Thyroid gland (tissue), 4 donors: ENCODE measurements around the gene LRCH1. TPM values are rescaled to one million over a fixed set of nuclear protein-coding genes. Genes with fewer than 3 reads are reported as not detected.

Source experiments
- DNase-seq, 2 donors: peaks; one replicate each; pipeline ENCODE4 v3.0.0-alpha.2; 2019
- H3K27ac ChIP-seq, 3 donors: fragments of 200-600 bp; sonication (generic); 1 replicate in 2 of 3; 2 replicates in 1 of 3; pipeline ENCODE4 v1.5.1; 2016 to 2019; ENCODE audit warnings: mild to moderate bottlenecking in 1 of 3, moderate library complexity in 1 of 3
- H3K27me3 ChIP-seq: fragments of 200-600 bp; sonication (generic); one replicate; pipeline ENCODE4 v1.5.1; 2019
- H3K36me3 ChIP-seq, 2 donors: fragments of 200-600 bp; sonication (generic); one replicate each; pipeline ENCODE4 v1.5.1; 2016 to 2019
- H3K4me1 ChIP-seq, 2 donors: fragments of 200-600 bp; sonication (generic); one replicate each; pipeline ENCODE4 v1.5.1; 2017 to 2019
- H3K4me3 ChIP-seq, 3 donors: fragments of 200-600 bp; sonication (generic); replicated peaks in 1 of 3; 1 replicate in 2 of 3; 2 replicates in 1 of 3; pipeline ENCODE4 v1.5.1; 2016; ENCODE audit warnings: mild to moderate bottlenecking in 1 of 3
- H3K9me3 ChIP-seq: fragments of 200-600 bp; sonication (generic); one replicate; pipeline ENCODE4 v1.5.1; 2017
- POLR2A ChIP-seq, 2 donors: fragments of 450-650 bp; IDR thresholded peaks; one replicate each; pipeline ENCODE4 v1.6.1; 2017; ENCODE audit warnings: antibody characterized with exemption in 2 of 2, mild to moderate bottlenecking in 2 of 2, moderate library complexity in 1 of 2
- WGBS, 2 donors: methylation state at CpG; one replicate each; pipeline ENCODE4 v1.1.5; 2017; 5-methylcytosine and 5-hydroxymethylcytosine counted together
- intact Hi-C: fragments of 100-400 bp; cut with DNase I; formaldehyde crosslinking; loops from one replicate; pipeline ENCODE4 v1.15.1; 2023
- total RNA-seq, 4 donors: library from RNA; depleted of rRNA; stranded (reverse); fragments of >200 nt; gene quantifications; one replicate each; pipeline ENCODE4 v1.2.3, GENCODE V29; 2016
- TF ChIP-seq, protein P1 (sequence below), 6 experiments: fragments of 200-600 bp in 3 of 6; fragments of 450-650 bp in 3 of 6; sonication (generic) in 3 of 6; IDR thresholded peaks; one replicate each; pipeline ENCODE4 v1.5.1; 2016 to 2019; ENCODE audit warnings: antibody characterized with exemption in 6 of 6, mild to moderate bottlenecking in 2 of 6, inconsistent platforms in 1 of 6, moderate library complexity in 1 of 6

LRCH1 gene
- total RNA-seq, 4 donors from 2014 or later: 13.5 to 19.3 (median 15.9) TPM

DNA sequence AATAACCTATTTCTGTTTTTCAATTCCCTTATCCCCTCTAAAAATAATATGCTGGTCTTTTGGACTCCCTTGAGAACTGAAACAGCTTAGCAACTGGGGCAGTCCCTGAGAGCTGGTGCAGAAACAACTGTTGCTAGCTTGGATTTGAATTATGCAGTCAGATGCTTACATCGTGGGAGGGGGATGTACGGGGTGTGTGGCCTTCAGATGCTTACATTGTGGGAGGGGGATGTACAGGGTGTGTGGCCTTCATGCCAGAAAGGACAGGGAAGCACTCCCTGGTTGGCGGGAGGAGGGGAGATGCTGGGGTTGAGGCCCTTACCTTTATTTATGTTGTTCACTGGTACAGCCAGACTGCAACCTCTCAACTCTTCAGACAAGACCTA lies 25.6 kb downstream of the LRCH1 start:
- Histone ChIP-seq H3K27ac (no peak overlapping the region), H3K27me3 (no peaks in the 10 kb centered on the region), H3K9me3 (no peaks in the 10 kb centered on the region), H3K36me3 (no peaks in the 10 kb centered on the region), H3K4me3 (no peak overlapping the region), H3K4me1 (peaks cover 7 to 8% of the 10 kb centered on the region in 2 donors)
- WGBS, 2 donors: 69 to 75% methylated on average over 3 of the region's 3 CpGs
- intact Hi-C loops: no loop called here
- TF ChIP-seq, protein P1, sequence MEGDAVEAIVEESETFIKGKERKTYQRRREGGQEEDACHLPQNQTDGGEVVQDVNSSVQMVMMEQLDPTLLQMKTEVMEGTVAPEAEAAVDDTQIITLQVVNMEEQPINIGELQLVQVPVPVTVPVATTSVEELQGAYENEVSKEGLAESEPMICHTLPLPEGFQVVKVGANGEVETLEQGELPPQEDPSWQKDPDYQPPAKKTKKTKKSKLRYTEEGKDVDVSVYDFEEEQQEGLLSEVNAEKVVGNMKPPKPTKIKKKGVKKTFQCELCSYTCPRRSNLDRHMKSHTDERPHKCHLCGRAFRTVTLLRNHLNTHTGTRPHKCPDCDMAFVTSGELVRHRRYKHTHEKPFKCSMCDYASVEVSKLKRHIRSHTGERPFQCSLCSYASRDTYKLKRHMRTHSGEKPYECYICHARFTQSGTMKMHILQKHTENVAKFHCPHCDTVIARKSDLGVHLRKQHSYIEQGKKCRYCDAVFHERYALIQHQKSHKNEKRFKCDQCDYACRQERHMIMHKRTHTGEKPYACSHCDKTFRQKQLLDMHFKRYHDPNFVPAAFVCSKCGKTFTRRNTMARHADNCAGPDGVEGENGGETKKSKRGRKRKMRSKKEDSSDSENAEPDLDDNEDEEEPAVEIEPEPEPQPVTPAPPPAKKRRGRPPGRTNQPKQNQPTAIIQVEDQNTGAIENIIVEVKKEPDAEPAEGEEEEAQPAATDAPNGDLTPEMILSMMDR (IDR thresholded peaks at IDR 0.05): no peak
- TF ChIP-seq POLR2A (IDR thresholded peaks at IDR 0.05): no peak
- no peak for DNase-seq

DNA sequence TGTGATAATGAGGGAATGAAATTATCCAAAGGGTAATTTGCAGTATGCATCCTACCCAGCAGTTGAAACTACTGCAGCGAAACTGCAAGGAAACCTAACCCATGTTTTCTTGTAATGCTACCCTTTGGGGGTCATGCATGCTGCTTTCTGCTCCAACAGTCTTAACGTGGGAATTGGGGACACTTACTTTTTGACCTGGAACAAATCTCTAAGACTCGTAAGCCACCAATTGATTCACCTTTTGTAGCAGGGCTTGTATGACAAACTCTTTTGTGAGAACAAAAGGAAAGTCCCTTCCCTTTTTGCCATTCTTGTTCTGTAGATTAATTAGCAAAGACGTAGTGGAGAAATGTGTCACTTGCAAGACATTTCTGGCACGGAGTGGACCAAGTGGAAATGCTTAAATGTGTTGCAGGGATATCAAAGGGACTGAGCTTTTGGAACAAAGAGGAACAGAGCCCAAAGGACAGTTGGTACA lies 27.4 kb downstream of the LRCH1 start:
- H3K27ac ChIP-seq: no peak overlapping the region

DNA sequence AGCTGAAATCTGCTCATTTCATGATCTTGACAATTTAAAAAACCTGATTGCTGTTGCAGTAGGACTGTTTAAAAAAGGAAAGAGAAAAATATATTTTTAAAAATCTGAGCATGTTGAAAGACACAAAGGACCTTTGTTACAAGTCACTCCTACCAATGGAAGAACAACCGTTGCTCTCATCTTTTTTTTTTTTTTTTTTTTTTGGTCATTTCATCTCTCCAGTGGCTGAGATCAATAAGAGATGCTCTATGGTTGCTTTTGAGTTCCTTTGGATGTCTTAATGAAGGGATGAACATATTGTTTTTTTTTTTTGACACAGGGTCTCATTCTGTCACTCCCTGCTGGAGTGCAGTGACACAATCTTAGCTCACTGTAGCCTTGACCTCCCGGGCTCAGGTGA lies 29.2 kb downstream of the LRCH1 start:
- Histone ChIP-seq H3K9me3 (no peaks in the 10 kb centered on the region), H3K36me3 (no peaks in the 10 kb centered on the region), H3K4me1 (peaks cover under 1 to 6% of the 10 kb centered on the region in 2 donors), H3K4me3 (no peak overlapping the region), H3K27ac (no peak overlapping the region), H3K27me3 (no peaks in the 10 kb centered on the region)
- no peak for TF ChIP-seq POLR2A (IDR thresholded peaks at IDR 0.05)
- TF ChIP-seq, protein P1 (IDR thresholded peaks at IDR 0.05): no peak
- 91 to 97% methylated on average over 2 of the region's 2 CpGs for WGBS, 2 donors
- DNase-seq: no peak
- intact Hi-C loops: no loop called here

More for the DNA sequence above, 27.4 kb downstream of the LRCH1 start:
- TF ChIP-seq POLR2A (IDR thresholded peaks at IDR 0.05): no peak
- TF ChIP-seq, protein P1 (IDR thresholded peaks at IDR 0.05): no peak
- Histone ChIP-seq H3K4me3 (no peak overlapping the region), H3K4me1 (peaks cover 7 to 8% of the 10 kb centered on the region in 2 donors), H3K27me3 (no peaks in the 10 kb centered on the region), H3K9me3 (no peaks in the 10 kb centered on the region), H3K36me3 (no peaks in the 10 kb centered on the region)
- no peak for DNase-seq
- WGBS, 2 donors: 80 to 90% methylated on average over 5 of the region's 5 CpGs
- intact Hi-C loops: no loop called here

DNA sequence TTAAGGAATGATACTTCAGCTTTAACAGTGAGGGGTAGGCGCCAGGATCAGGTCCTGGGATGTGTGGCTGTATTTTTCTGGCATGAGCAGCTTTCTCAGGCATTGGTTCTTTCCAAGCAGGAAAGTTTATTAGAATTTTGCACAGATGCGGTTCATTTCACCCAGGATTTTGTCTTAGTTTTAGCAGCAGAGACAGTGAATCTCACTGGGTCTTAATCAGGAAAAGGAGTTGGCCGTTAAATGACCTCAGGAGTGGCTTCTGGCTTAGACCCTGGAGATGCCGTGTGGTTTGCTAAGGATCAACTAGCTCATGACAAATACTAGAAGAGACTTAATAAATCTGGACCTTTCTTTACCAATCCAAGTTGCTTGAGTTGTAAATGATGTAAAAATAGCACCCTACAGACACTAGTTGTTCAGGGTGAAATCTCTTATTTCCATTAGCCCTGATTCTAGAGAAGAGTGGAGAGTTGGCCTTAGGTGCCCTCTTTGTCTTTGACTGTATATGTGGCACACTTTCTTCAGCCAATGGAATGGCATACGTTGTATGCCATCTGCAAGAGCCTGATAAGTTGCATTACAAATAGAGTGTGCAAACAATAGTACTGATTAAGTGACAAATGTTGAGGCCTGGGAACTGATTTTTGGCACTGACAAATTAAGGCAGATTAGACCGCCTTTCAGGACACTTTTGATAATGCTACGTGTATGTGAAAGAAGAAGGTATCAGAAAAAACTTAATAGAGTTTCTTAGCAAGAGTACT lies 34.0 kb downstream of the LRCH1 start:
- TF ChIP-seq, protein P1 (IDR thresholded peaks at IDR 0.05): no peak
- no peak for TF ChIP-seq POLR2A (IDR thresholded peaks at IDR 0.05)
- no peak overlapping the region for H3K4me3 ChIP-seq
- DNase-seq: no peak
- H3K27ac ChIP-seq: no peak overlapping the region
- H3K9me3 ChIP-seq: no peaks in the 10 kb centered on the region
- no peaks in the 10 kb centered on the region for H3K27me3 ChIP-seq
- H3K4me1 ChIP-seq: peaks cover 8 to 13% of the 10 kb centered on the region in 2 donors
- no peaks in the 10 kb centered on the region for H3K36me3 ChIP-seq
- intact Hi-C loops: no loop called here
- WGBS, 2 donors: 64 to 76% methylated on average over 7 of the region's 7 CpGs

DNA sequence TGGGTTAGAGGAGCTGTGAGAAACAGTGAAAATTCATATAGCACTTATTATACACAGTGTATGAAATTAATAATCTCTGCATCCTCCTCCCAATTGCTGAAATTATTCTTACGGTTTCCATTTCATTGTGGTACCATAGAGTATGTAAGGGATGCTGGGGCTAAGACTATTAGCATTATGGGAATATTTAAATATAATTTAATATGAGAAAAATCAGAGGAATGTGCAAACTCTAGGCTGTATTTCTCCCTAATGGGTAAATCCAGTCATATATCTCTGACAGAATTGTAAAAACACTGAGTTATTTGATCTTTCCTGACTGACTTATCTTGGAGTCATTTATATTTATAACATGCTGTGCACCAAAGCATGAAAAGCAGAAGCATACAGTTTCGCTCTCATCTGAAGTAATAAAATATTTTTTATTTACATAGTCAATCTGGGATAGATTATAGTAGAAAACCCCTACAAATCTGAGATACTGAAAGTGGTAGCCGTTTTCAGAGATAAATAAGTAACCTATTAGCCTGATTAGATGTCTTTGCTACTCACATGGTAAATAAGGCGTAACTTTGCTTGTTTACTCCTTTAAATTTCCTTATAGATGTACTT lies 34.9 kb downstream of the LRCH1 start:
- 83 to 87% methylated on average over 4 of the region's 4 CpGs for WGBS, 2 donors
- H3K4me3 ChIP-seq: no peak overlapping the region
- H3K27me3 ChIP-seq: no peaks in the 10 kb centered on the region
- TF ChIP-seq, protein P1 (IDR thresholded peaks at IDR 0.05): no peak
- TF ChIP-seq POLR2A (IDR thresholded peaks at IDR 0.05): no peak
- H3K4me1 ChIP-seq: peaks cover 18 to 19% of the 10 kb centered on the region in 2 donors
- no peak for DNase-seq
- no peak overlapping the region for H3K27ac ChIP-seq
- no peaks in the 10 kb centered on the region for H3K9me3 ChIP-seq
- intact Hi-C loops: no loop called here
- H3K36me3 ChIP-seq: no peaks in the 10 kb centered on the region
